Liver (tissue), 3 donors: ENCODE measurements around the gene LRP5.

Source experiments
- CTCF ChIP-seq: fragments of 150-350 bp; IDR thresholded peaks from 2 replicates; pipeline ENCODE4 v1.5.1; 2017; ENCODE audit warnings: improper control_type of control experiment, low read depth, low read length; ENCODE audit not compliant: missing input control
- GABPA ChIP-seq, 2 donors: IDR thresholded peaks in 1 of 2; conservative IDR thresholded peaks in 1 of 2; 2 replicates each; pipeline ENCODE4 v1.6.1; 2016; ENCODE audit warnings: antibody characterized with exemption in 2 of 2, mild to moderate bottlenecking in 1 of 2, moderate library complexity in 1 of 2
- TAF1 ChIP-seq: conservative IDR thresholded peaks from 2 replicates; pipeline ENCODE4 v1.6.1; 2016; ENCODE audit warnings: antibody characterized with exemption, mild to moderate bottlenecking
- YY1 ChIP-seq: IDR thresholded peaks from 2 replicates; pipeline ENCODE4 v1.6.1; 2016; ENCODE audit warnings: antibody characterized with exemption, mild to moderate bottlenecking
- donor health status: healthy.
- donor health status: healthy.

GRCh38 chr11:68282861-68283230 is 29.5 kb upstream of the LRP5 start:
- TF ChIP-seq CTCF (no peak), YY1 (no peak), GABPA (IDR thresholded peaks at IDR 0.05 in 1 of 2, conservative IDR thresholded peaks at IDR 0.05 in 1 of 2) (no peak), TAF1 (no peak)
